GM12872 (cell line): Measurements from ENCODE around the gene PRKCZ.

Experiments
- TF ChIP-seq, protein P1 (sequence below): IDR thresholded peaks from 3 replicates; pipeline ENCODE4 v1.5.1; 2011; ENCODE audit warnings: low read depth, mild to moderate bottlenecking, low read length, moderate library complexity; ENCODE audit not compliant: insufficient read depth

The PRKCZ gene

GRCh38 chr1:2080884-2081283 is 30.7 kb downstream of the PRKCZ start:
- TF ChIP-seq, protein P1, sequence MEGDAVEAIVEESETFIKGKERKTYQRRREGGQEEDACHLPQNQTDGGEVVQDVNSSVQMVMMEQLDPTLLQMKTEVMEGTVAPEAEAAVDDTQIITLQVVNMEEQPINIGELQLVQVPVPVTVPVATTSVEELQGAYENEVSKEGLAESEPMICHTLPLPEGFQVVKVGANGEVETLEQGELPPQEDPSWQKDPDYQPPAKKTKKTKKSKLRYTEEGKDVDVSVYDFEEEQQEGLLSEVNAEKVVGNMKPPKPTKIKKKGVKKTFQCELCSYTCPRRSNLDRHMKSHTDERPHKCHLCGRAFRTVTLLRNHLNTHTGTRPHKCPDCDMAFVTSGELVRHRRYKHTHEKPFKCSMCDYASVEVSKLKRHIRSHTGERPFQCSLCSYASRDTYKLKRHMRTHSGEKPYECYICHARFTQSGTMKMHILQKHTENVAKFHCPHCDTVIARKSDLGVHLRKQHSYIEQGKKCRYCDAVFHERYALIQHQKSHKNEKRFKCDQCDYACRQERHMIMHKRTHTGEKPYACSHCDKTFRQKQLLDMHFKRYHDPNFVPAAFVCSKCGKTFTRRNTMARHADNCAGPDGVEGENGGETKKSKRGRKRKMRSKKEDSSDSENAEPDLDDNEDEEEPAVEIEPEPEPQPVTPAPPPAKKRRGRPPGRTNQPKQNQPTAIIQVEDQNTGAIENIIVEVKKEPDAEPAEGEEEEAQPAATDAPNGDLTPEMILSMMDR = no peak

- TF ChIP-seq, protein P1 = no peak
Observed at GRCh38 chr1:2081326-2081885, 31.2 kb downstream of the PRKCZ start.

DNA sequence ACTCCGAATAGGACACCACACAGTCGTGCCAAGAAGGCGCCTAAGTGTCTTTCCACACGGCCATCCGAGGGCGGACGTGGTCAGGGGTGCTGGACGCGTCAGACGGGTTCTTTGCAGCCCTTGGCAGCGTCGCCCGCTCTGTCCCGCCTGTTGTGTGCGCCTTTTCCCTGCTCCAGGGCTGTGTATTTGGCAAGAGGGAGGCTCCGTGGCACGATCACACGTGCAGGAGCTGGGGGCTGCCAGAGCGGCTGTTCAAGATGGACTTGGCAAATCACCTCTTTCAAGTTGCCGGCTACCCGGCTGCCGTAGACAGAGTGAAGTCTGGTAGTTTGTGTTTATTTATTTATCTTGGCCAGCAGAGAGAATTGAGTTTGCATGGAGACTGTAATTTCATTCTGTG is 31.9 kb downstream of the PRKCZ start:
- TF ChIP-seq, protein P1 = no peak

GRCh38 chr1:2083666-2084065 is 33.5 kb downstream of the PRKCZ start:
- TF ChIP-seq, protein P1 = no peak

GRCh38 chr1:2084306-2084705 is 34.1 kb downstream of the PRKCZ start:
- TF ChIP-seq, protein P1 = no peak

- TF ChIP-seq, protein P1 = no peak
Observed at GRCh38 chr1:2085080-2085479, 34.9 kb downstream of the PRKCZ start.

- TF ChIP-seq, protein P1 = no peak
Observed at GRCh38 chr1:2086446-2087078, 36.4 kb downstream of the PRKCZ start.
